ENCODE measurements around the gene STAT5B.

DNA sequence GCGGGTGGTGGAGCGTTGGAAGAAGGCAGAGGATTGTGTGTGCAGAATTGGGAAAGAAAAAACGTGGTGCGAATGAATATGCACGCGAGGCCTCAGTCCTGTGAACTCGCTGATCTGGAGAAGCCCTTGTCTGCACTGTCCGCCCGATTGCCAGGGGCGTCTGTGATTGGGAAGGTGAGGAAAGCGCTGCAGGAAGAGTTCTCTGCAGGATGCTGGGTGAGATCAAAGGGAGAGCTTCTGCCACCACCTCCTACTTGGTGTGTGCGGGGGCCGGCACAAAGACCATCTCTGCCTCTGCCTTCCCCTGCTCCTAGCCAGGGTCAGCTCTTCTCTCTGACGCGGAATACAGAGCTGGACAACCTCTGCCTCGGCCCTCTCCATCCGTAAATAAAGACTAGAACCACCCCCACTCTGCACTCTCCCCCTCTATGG is 120.6 kb downstream of the STAT5B start:
- TF ChIP-seq, protein P1, sequence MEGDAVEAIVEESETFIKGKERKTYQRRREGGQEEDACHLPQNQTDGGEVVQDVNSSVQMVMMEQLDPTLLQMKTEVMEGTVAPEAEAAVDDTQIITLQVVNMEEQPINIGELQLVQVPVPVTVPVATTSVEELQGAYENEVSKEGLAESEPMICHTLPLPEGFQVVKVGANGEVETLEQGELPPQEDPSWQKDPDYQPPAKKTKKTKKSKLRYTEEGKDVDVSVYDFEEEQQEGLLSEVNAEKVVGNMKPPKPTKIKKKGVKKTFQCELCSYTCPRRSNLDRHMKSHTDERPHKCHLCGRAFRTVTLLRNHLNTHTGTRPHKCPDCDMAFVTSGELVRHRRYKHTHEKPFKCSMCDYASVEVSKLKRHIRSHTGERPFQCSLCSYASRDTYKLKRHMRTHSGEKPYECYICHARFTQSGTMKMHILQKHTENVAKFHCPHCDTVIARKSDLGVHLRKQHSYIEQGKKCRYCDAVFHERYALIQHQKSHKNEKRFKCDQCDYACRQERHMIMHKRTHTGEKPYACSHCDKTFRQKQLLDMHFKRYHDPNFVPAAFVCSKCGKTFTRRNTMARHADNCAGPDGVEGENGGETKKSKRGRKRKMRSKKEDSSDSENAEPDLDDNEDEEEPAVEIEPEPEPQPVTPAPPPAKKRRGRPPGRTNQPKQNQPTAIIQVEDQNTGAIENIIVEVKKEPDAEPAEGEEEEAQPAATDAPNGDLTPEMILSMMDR (IDR thresholded peaks at IDR 0.05; ENCODE audit: insufficient read depth, low read length, poor library complexity, severe bottlenecking), result no peak
- no peak for TF ChIP-seq EZH2phosphoT487 (conservative IDR thresholded peaks at IDR 0.05; ENCODE audit: low read length)
